Heart left ventricle (tissue), 13 donors: Measurements from ENCODE around the gene PRDM11.

Experiments
- POLR2A ChIP-seq, 2 donors: fragments of 450-650 bp; IDR thresholded peaks; one replicate each; pipeline ENCODE4 v1.6.1; 2017; ENCODE audit warnings: antibody characterized with exemption in 2 of 2, mild to moderate bottlenecking in 2 of 2, moderate library complexity in 2 of 2
- TF ChIP-seq, protein P1 (sequence below), 12 donors: fragments of 200-600 bp; sonication (generic) in 4 of 12; IDR thresholded peaks; one replicate each; pipeline versions ENCODE4 v1.5.0 to v1.8.0; 2018 to 2022; ENCODE audit warnings: antibody characterized with exemption in 12 of 12, mild to moderate bottlenecking in 5 of 12
- donor health status: ischemic (EF 13 %, LVEDD 7.1; RV severe dilation, severe dysfunction).
- donor health status: DM: no; HTN: yes; CAD: no.
- donor health status: DM: no; HTN: no; CAD: no.
- donor health status: ischemic (EF 25% LVEDD 6.9; RV normal size, moderate dysfunction).
- donor health status: ischemic (EF 25% LVEDD 5.7; RV mildly dilated, moderate dysfunction).
- donor health status: ischemic (EF 35%, LVEDD 5.7; RV mildly dilated, moderate dysfunction).
- donor health status: nonischemic (EF 11% LVEDD 7.7; RV severe dilation, severe dysfunction).
- donor health status: DM: yes; HTN: yes; CAD: no.
- donor health status: PGD.
- donor health status: ischemic (EF 29% LVEDD 5.4; RV normal size, mild dysfunction).
- donor health status: nonischemic (EF 23%, LVEDD 6.1; RV moderate dilation, normal function).

DNA sequence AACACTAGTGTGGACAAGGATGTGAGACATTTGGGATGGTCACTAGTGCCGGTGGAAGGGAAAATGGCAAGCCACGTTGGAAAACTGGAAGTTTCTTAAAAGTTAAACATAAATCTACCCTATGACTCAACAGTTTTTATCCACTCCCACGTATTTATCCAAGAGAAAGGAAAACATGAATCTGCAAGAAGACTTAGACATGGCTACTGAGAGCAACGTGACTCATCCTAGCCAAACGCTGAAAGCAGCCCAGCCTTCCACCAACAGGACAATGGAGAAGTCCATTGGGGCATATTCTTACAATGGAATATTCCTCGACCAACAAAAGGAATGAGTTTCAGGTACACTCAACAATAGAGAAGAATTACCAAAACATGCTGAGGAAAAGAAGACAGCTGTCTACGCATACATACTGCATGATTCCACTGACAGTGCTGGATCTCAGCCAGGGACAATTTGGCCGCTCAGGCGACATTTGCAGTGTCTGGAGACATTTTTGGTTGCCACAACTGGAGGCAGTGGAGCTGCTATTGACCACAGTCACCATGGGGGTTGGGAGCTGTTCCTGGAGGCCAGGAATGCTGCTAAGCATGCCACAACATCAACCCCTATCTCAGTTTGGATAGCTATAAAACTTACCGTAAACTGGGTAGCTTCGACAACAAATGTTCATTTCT, 118.5 kb downstream of the PRDM11 start:
- TF ChIP-seq, protein P1, sequence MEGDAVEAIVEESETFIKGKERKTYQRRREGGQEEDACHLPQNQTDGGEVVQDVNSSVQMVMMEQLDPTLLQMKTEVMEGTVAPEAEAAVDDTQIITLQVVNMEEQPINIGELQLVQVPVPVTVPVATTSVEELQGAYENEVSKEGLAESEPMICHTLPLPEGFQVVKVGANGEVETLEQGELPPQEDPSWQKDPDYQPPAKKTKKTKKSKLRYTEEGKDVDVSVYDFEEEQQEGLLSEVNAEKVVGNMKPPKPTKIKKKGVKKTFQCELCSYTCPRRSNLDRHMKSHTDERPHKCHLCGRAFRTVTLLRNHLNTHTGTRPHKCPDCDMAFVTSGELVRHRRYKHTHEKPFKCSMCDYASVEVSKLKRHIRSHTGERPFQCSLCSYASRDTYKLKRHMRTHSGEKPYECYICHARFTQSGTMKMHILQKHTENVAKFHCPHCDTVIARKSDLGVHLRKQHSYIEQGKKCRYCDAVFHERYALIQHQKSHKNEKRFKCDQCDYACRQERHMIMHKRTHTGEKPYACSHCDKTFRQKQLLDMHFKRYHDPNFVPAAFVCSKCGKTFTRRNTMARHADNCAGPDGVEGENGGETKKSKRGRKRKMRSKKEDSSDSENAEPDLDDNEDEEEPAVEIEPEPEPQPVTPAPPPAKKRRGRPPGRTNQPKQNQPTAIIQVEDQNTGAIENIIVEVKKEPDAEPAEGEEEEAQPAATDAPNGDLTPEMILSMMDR (IDR thresholded peaks at IDR 0.05): no peak
- TF ChIP-seq POLR2A (IDR thresholded peaks at IDR 0.05): no peak
